Measurements from ENCODE around the gene KCNMA1. TPM values are rescaled to one million over a fixed set of nuclear protein-coding genes. Genes with fewer than 3 reads are reported as not detected.

Gene KCNMA1
- total and polyA plus RNA-seq, 9 of the 15 experiments (the other 6 are each of a cell fraction or from before 2014, with no cell fraction given), result 0.01 to 0.95 (median 0.15) TPM; not detected in 4

GRCh38 chr10:77368006-77368405, 269.6 kb downstream of the KCNMA1 start:
- intact Hi-C loops (cut with micrococcal nuclease) (no loop called here), in situ Hi-C loops (cut with MboI) (no loop called here)
- FAIRE-seq (no peak), ATAC-seq (no peak), DNase-seq (ENCODE audit: extremely low read depth in 1 of 4, low spot score in 3 of 4) (no peak)
- BruUV-seq (replicated peaks), result no TSS peak
- Histone ChIP-seq H3K27ac (ENCODE audit: extremely low read depth, low read depth, low read length) (no peak overlapping the region), H3K4me1 (replicated peaks in 1 of 2; ENCODE audit: control insufficient read depth in 2 of 2, insufficient read depth in 2 of 2, low read length in 2 of 2) (no peaks in the 10 kb centered on the region), H3K79me2 (ENCODE audit: control insufficient read depth, insufficient read depth, low read length) (no peaks in the 10 kb centered on the region), H4K20me1 (replicated peaks; ENCODE audit: control insufficient read depth, insufficient read depth, low read length) (no peaks in the 10 kb centered on the region), H3K4me3 (no peak overlapping the region), H3K9ac (ENCODE audit: insufficient read depth in 1 of 2, low read depth in 2 of 2, low read length in 2 of 2) (no peak overlapping the region), H3K9me1 (ENCODE audit: control insufficient read depth, insufficient read depth, low read length) (no peaks in the 10 kb centered on the region), H3K27me3 (ENCODE audit: control insufficient read depth in 2 of 2, insufficient read depth in 2 of 2, low read length in 2 of 2) (peaks cover 0 to 4% of the 10 kb centered on the region in 2 experiments; a peak in 2 of 5 replicates), H2AFZ (ENCODE audit: low read depth, low read length) (no peak overlapping the region), H3K9me3 (replicated peaks; ENCODE audit: control insufficient read depth, insufficient read depth, low read depth, low read length) (no peaks in the 10 kb centered on the region), H3K4me2 (ENCODE audit: insufficient read depth, low read length) (no peak overlapping the region), H3K36me3 (ENCODE audit: control insufficient read depth, insufficient read depth, low read length) (no peaks in the 10 kb centered on the region)
- ChIA-PET POLR2A (interaction anchor here (0.6 kb wide), 1 partner anchor 173 kb away, joined by 3 read pairs; no protein-coding TSS in a partner anchor), CTCF (ENCODE audit: low intra/inter-chr PET ratio) (no interaction called here)
- TF ChIP-seq CUX1 (CRISPR knock-in tag; IDR thresholded peaks at IDR 0.05), result no peak
- no peak for TF ChIP-seq STAT5A (IDR thresholded peaks at IDR 0.05; ENCODE audit: borderline replicate concordance, low read length)
- no peak for TF ChIP-seq ILK (tag; IDR thresholded peaks at IDR 0.05; ENCODE audit: borderline replicate concordance, low read depth)
- TF ChIP-seq LCOR (CRISPR knock-in tag; IDR thresholded peaks at IDR 0.05), result no peak
